ENCODE data around the gene RHPN2. TPM values are rescaled to one million over a fixed set of nuclear protein-coding genes. Genes with fewer than 3 reads are reported as not detected.

The RHPN2 gene
- total RNA-seq, 1 experiment from 2014 or later: 21.3 TPM

GRCh38 chr19:33089010-33089409 lies 24.3 kb upstream of the RHPN2 start:
- Histone ChIP-seq H3K36me3 (ENCODE audit: low read depth) (no peaks in the 10 kb centered on the region; the same call in 1 of the 2 replicates), H3K4me3 (no peak overlapping the region), H3K4me2 (no peak overlapping the region), H3F3A (ENCODE audit: insufficient read depth, low read depth) (peaks cover under 1% of the 10 kb centered on the region; the same call in 1 of the 2 replicates), H3K9me2 (ENCODE audit: insufficient read depth) (no peaks in the 10 kb centered on the region), H2AFZ (no peak overlapping the region), H3K27me3 (ENCODE audit: insufficient read depth, low read depth) (no peaks in the 10 kb centered on the region), H3K79me2 (ENCODE audit: low read depth) (no peaks in the 10 kb centered on the region), H3K9me3 (ENCODE audit: insufficient read depth, low read depth) (no peaks in the 10 kb centered on the region), H3K4me1 (replicated peaks; ENCODE audit: insufficient read depth) (no peaks in the 10 kb centered on the region), H3K27ac (no peak overlapping the region), H4K20me1 (ENCODE audit: insufficient read depth) (no peaks in the 10 kb centered on the region)
- DNase-seq: no peak
- ChIA-PET CTCF (no interaction called here), POLR2A (ENCODE audit: unreplicated experiment) (no interaction called here)
- intact Hi-C loops (cut with micrococcal nuclease; ENCODE audit: unreplicated experiment): no loop called here
- TF ChIP-seq EZH2 (IDR thresholded peaks at IDR 0.05; ENCODE audit: low read depth) (no peak), CTCF (conservative IDR thresholded peaks at IDR 0.05) (no peak)
- no TSS peak for BruUV-seq (replicated peaks)

- no peaks in the 10 kb centered on the region; the same call in 1 of the 2 replicates for H3K36me3 ChIP-seq (ENCODE audit: low read depth)
- H3K4me3 ChIP-seq: no peak overlapping the region
- ChIA-PET POLR2A (ENCODE audit: unreplicated experiment) (no interaction called here), CTCF (no interaction called here)
- no peak overlapping the region for H3K27ac ChIP-seq
- no peaks in the 10 kb centered on the region for H3F3A ChIP-seq (ENCODE audit: insufficient read depth, low read depth)
- no TSS peak for BruUV-seq (replicated peaks)
- H3K4me1 ChIP-seq (replicated peaks; ENCODE audit: insufficient read depth): peaks cover 7% of the 10 kb centered on the region
- no peaks in the 10 kb centered on the region for H4K20me1 ChIP-seq (ENCODE audit: insufficient read depth)
- peaks cover 10% of the 10 kb centered on the region for H3K79me2 ChIP-seq (ENCODE audit: low read depth)
- TF ChIP-seq CTCF (conservative IDR thresholded peaks at IDR 0.05) (no peak), EZH2 (IDR thresholded peaks at IDR 0.05; ENCODE audit: low read depth) (no peak)
- H3K9me2 ChIP-seq (ENCODE audit: insufficient read depth): no peaks in the 10 kb centered on the region
- H3K4me2 ChIP-seq: no peak overlapping the region
- no peak overlapping the region for H2AFZ ChIP-seq
- H3K27me3 ChIP-seq (ENCODE audit: insufficient read depth, low read depth): no peaks in the 10 kb centered on the region
- no peaks in the 10 kb centered on the region for H3K9me3 ChIP-seq (ENCODE audit: insufficient read depth, low read depth)
- DNase-seq: no peak
- intact Hi-C loops (cut with micrococcal nuclease; ENCODE audit: unreplicated experiment): no loop called here
Measured at GRCh38 chr19:33086955-33087354, 22.3 kb upstream of the RHPN2 start.

- H4K20me1 ChIP-seq (ENCODE audit: insufficient read depth): no peaks in the 10 kb centered on the region
- no peaks in the 10 kb centered on the region; the same call in 1 of the 2 replicates for H3K36me3 ChIP-seq (ENCODE audit: low read depth)
- peaks cover 19% of the 10 kb centered on the region for H3K79me2 ChIP-seq (ENCODE audit: low read depth)
- H3K4me3 ChIP-seq: no peak overlapping the region
- BruUV-seq (replicated peaks): no TSS peak
- no peak for DNase-seq
- intact Hi-C loops (cut with micrococcal nuclease; ENCODE audit: unreplicated experiment): no loop called here
- no peaks in the 10 kb centered on the region for H3F3A ChIP-seq (ENCODE audit: insufficient read depth, low read depth)
- H3K27me3 ChIP-seq (ENCODE audit: insufficient read depth, low read depth): no peaks in the 10 kb centered on the region
- H3K27ac ChIP-seq: no peak overlapping the region
- H3K9me2 ChIP-seq (ENCODE audit: insufficient read depth): no peaks in the 10 kb centered on the region
- H3K4me1 ChIP-seq (replicated peaks; ENCODE audit: insufficient read depth): peaks cover 11% of the 10 kb centered on the region
- ChIA-PET CTCF (no interaction called here), POLR2A (ENCODE audit: unreplicated experiment) (interaction anchor here (0.7 kb wide), 1 partner anchor 21 kb away, joined by 3 read pairs; no protein-coding TSS in a partner anchor)
- TF ChIP-seq CTCF (conservative IDR thresholded peaks at IDR 0.05) (no peak), EZH2 (IDR thresholded peaks at IDR 0.05; ENCODE audit: low read depth) (no peak)
- H2AFZ ChIP-seq: no peak overlapping the region
- H3K9me3 ChIP-seq (ENCODE audit: insufficient read depth, low read depth): no peaks in the 10 kb centered on the region
- H3K4me2 ChIP-seq: no peak overlapping the region
Measured at GRCh38 chr19:33085570-33086128, 21.0 kb upstream of the RHPN2 start.
